Adrenal gland (tissue), 12 donors: Measurements from ENCODE around the gene CGRRF1. TPM values are rescaled to one million over a fixed set of nuclear protein-coding genes. Genes with fewer than 3 reads are reported as not detected.

Experiments used
- DNase-seq, 7 donors: peaks; one replicate each; pipeline ENCODE4 v3.0.0-alpha.2; 2019 to 2020
- H3K27ac ChIP-seq, 5 donors: fragments of 200-600 bp; sonication (generic) in 4 of 5; 1 replicate in 3 of 5; 2 replicates in 2 of 5; pipeline versions ENCODE4 v1.5.1 to v1.8.0; 2016 to 2020; ENCODE audit warnings: mild to moderate bottlenecking in 1 of 5
- H3K27me3 ChIP-seq: fragments of 200-600 bp; 2 replicates; pipeline ENCODE4 v1.8.0; 2021
- H3K36me3 ChIP-seq, 2 donors: fragments of 200-600 bp; replicated peaks in 1 of 2; 1 replicate in 1 of 2; 2 replicates in 1 of 2; pipeline versions ENCODE4 v1.5.1 to v1.8.0; 2018 to 2022
- H3K4me1 ChIP-seq, 2 donors: fragments of 200-600 bp; replicated peaks in 1 of 2; 1 replicate in 1 of 2; 2 replicates in 1 of 2; pipeline versions ENCODE4 v1.5.1 to v1.8.0; 2018 to 2021
- H3K4me3 ChIP-seq, 4 donors: fragments of 200-600 bp; sonication (generic) in 3 of 4; one replicate each; pipeline ENCODE4 v1.5.1; 2016 to 2018
- H3K9me3 ChIP-seq, 3 donors: fragments of 200-600 bp; sonication (generic) in 1 of 3; replicated peaks in 1 of 3; 1 replicate in 2 of 3; 2 replicates in 1 of 3; pipeline versions ENCODE4 v1.5.1 to v1.8.0; 2016 to 2021
- CTCF ChIP-seq, 6 experiments: fragments of 450-650 bp in 4 of 6; fragments of 200-600 bp in 2 of 6; sonication (generic) in 1 of 6; IDR thresholded peaks; 1 replicate in 5 of 6; 2 replicates in 1 of 6; pipeline versions ENCODE4 v1.5.1 to v1.8.0; 2016 to 2021; ENCODE audit warnings: antibody characterized with exemption in 6 of 6, mild to moderate bottlenecking in 2 of 6, moderate library complexity in 1 of 6
- POLR2A ChIP-seq, 2 donors: fragments of 450-650 bp; IDR thresholded peaks; one replicate each; pipeline ENCODE4 v1.6.1; 2017; ENCODE audit warnings: antibody characterized with exemption in 2 of 2, mild to moderate bottlenecking in 2 of 2, moderate library complexity in 1 of 2
- WGBS, 4 donors: extraction: QIAGEN DNeasy Blood & Tissue Kit in 2 of 4; methylation state at CpG; one replicate each; pipeline versions ENCODE4 v1.1.5 to v1.1.7; 2013 to 2017; 5-methylcytosine and 5-hydroxymethylcytosine counted together
- intact Hi-C, 2 donors: fragments of 100-400 bp; cut with DNase I; formaldehyde crosslinking; loops; one replicate each; pipeline versions ENCODE4 v1.14.1 to v1.15.0; 2022 to 2023
- polyA plus RNA-seq, 3 donors: library from polyadenylated mRNA; stranded (reverse); fragments of 200-250 nt in 2 of 3; fragments of 350-450 nt in 1 of 3; fragmentation: Illumina TruSeq in 1 of 3; extraction: RNeasy Lipid Tissue Mini Kit (QIAGEN cat#74804) in 1 of 3; gene quantifications; one replicate each; pipeline ENCODE4 v1.2.3, GENCODE V29; 2013 to 2014
- total RNA-seq, 9 donors: library from RNA; depleted of rRNA in 4 of 9; stranded (reverse); fragments of >200 nt in 4 of 9; fragments of 120-200 nt in 1 of 9; fragmentation: NEBNext Ultra II Directional in 1 of 9; extraction: Animal tissue kit (Norgen Biotek cat#: 25700) in 1 of 9; gene quantifications; one replicate each; pipeline versions ENCODE4 v1.1.0 to v1.2.4, GENCODE V29; 2013 to 2023
- donor health status: healthy with polysubstance abuse.
- donor health status: Bipolar disorder and iron deficiency.
- donor health status: DM: yes; HTN: yes; CAD: no.
- donor health status: DM: no; HTN: no; CAD: no.
- donor health status: DM: no; HTN: no; CAD: no.
- donor health status: DM: yes; HTN: yes; CAD: no.

The CGRRF1 gene
- total and polyA plus RNA-seq, 12 donors, result 9.4 to 26.9 (median 18.5) TPM

DNA sequence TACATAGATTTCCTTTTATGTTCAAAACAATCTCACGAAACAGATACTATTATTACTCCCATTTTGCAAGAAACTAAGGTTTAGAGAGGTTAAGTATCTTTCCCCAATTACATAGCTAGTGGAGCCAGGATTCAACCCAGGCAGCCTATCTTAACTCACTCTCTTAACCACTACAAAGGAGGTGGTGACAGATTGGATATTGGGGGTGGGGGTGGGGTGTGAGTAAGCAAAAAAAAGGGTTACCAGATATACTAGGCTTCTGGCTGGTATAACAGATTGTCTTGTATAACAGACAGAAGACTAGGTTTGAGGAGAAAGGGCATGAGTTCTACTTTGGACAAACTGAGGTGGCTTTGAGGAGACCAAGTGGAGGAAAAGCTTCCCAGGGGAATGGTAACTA lies 23.0 kb upstream of the CGRRF1 start:
- DNase-seq, result no peak
- WGBS, 4 donors, result 92 to 97% (median 93%) methylated on average over 1 of the region's 1 CpG
- Histone ChIP-seq H3K4me1 (peaks cover 0 to 63% of the 10 kb centered on the region in 2 donors), H3K27me3 (no peaks in the 10 kb centered on the region), H3K9me3 (no peaks in the 10 kb centered on the region), H3K36me3 (no peaks in the 10 kb centered on the region), H3K27ac (no peak overlapping the region), H3K4me3 (no peak overlapping the region)
- no peak for TF ChIP-seq CTCF (IDR thresholded peaks at IDR 0.05)
- no peak for TF ChIP-seq POLR2A (IDR thresholded peaks at IDR 0.05)
- intact Hi-C loops, result no loop called here

GRCh38 chr14:54487771-54488170 lies 21.9 kb upstream of the CGRRF1 start:
- Histone ChIP-seq H3K27ac (peak overlapping the region in 3 of 5 donors; percentile 82 to 93 (median 92)), H3K36me3 (no peaks in the 10 kb centered on the region), H3K9me3 (no peaks in the 10 kb centered on the region), H3K27me3 (no peaks in the 10 kb centered on the region), H3K4me3 (peak overlapping the region in 2 of 4 donors; percentile 66 to 87), H3K4me1 (peaks cover 0 to 55% of the 10 kb centered on the region in 2 donors)
- intact Hi-C loops, result no loop called here
- TF ChIP-seq CTCF (IDR thresholded peaks at IDR 0.05), result no peak
- peak in 1 of 2 donors; percentile 32 for TF ChIP-seq POLR2A (IDR thresholded peaks at IDR 0.05)
- 24 to 37% (median 30%) methylated on average over 4 of the region's 4 CpGs for WGBS, 4 donors
- no peak for DNase-seq

- Histone ChIP-seq H3K27me3 (no peaks in the 10 kb centered on the region), H3K4me3 (peak overlapping the region; percentile 40 to 88 (median 76)), H3K27ac (peak overlapping the region; percentile 79 to 93 (median 85)), H3K4me1 (peaks cover 0 to 55% of the 10 kb centered on the region in 2 donors), H3K36me3 (no peaks in the 10 kb centered on the region), H3K9me3 (no peaks in the 10 kb centered on the region)
- TF ChIP-seq CTCF (IDR thresholded peaks at IDR 0.05), result no peak
- TF ChIP-seq POLR2A (IDR thresholded peaks at IDR 0.05), result no peak
- no peak for DNase-seq
- WGBS, 4 donors, result 0% methylated on average over 9 of the region's 9 CpGs
- intact Hi-C loops, result no loop called here
Observed at GRCh38 chr14:54488318-54488645, 21.4 kb upstream of the CGRRF1 start.

DNA sequence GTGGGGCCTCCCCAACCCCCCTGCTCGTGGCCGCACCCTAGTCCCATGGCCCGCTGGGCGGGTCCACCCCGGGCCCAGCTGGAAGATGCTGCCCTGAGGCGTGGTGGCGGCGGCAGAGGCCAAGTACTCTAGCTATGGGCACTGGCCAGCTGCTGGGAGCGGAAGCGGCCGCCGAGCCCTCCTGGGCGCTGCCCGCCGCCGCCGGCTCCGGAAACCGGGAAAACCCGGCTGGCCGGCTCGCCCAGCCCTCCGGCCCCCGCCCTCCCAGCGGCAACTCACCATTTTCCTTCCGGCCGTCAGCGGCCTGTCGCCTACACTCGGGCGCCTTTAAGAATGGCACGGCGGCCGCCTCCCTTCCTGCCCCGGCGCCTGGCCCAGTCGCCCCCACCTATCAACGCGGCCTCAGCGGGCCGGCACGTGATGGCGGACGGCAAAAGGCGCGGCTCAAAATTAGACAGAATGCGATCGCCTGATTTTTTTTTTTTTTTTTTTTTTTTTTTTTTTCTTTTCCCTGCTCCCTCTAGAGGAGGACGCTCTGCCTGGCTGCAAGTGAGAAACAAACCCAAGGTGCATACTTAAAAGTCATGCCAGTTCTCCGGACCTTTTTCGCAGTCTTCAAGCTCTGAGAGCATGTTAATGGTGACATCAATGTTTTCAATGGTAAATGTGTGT lies 20.9 kb upstream of the CGRRF1 start, which contains the start of gene GMFB:
Gene GMFB (minus strand): TSS at position 335 of the 672 bp plus-strand sequence. CDS start 53 bp downstream, at position 282.
- 0% methylated on average over 22 to 51 of the region's 51 CpGs for WGBS, 4 donors
- Histone ChIP-seq H3K4me1 (peaks cover 0 to 50% of the 10 kb centered on the region in 2 donors), H3K27me3 (no peaks in the 10 kb centered on the region), H3K36me3 (no peaks in the 10 kb centered on the region), H3K4me3 (peak within 1 kb of the TSS; percentile 40 to 88 (median 76)), H3K27ac (peak within 1 kb of the TSS; percentile 79 to 93 (median 85)), H3K9me3 (no peaks in the 10 kb centered on the region)
- TF ChIP-seq POLR2A (IDR thresholded peaks at IDR 0.05), result peak; percentile 84 to 91
- TF ChIP-seq CTCF (IDR thresholded peaks at IDR 0.05), result peak in 5 of 6 experiments; percentile 8 to 52 (median 45)
- peak; percentile 92 to 96 (median 94) for DNase-seq
- intact Hi-C loops, result no loop called here
